PFSK-1 (cell line): ENCODE measurements around the gene OR6Q1.

ENCODE experiments used
- FOXP2 ChIP-seq: optimal IDR thresholded peaks from 2 replicates; pipeline ENCODE3; 2011; ENCODE audit warnings: borderline replicate concordance, control low read depth, inconsistent platforms; ENCODE audit not compliant: insufficient read depth; ENCODE audit errors: extremely low read length, extremely low read depth
- POLR2AphosphoS5 ChIP-seq: IDR thresholded peaks from 2 replicates; pipeline ENCODE4 v1.6.1; 2012; ENCODE audit warnings: low read depth, mild to moderate bottlenecking, control low read depth, low read length, moderate library complexity
- REST ChIP-seq, 2 experiments: IDR thresholded peaks; 2 replicates each; pipeline versions ENCODE4 v1.6.1 to v1.8.0; 2011 to 2012; ENCODE audit warnings: low read depth in 2 of 2, low read length in 2 of 2, control low read depth in 1 of 2, inconsistent platforms in 1 of 2, mild to moderate bottlenecking in 1 of 2, moderate library complexity in 1 of 2; ENCODE audit not compliant: insufficient read depth in 1 of 2
- SIN3A ChIP-seq: IDR thresholded peaks from 2 replicates; pipeline ENCODE4 v1.6.1; 2012; ENCODE audit warnings: mild to moderate bottlenecking, low read length, moderate library complexity, borderline replicate concordance; ENCODE audit not compliant: insufficient read depth
- TAF1 ChIP-seq: IDR thresholded peaks from 2 replicates; pipeline ENCODE4 v1.6.1; 2012; ENCODE audit warnings: low read length, control low read depth, borderline replicate concordance; ENCODE audit not compliant: insufficient read depth

Gene OR6Q1

GRCh38 chr11:58003036-58003435 is 27.7 kb upstream of the OR6Q1 start:
- TF ChIP-seq TAF1 (no peak), POLR2AphosphoS5 (no peak), REST (IDR thresholded peaks at IDR 0.05; ENCODE audit: insufficient read depth in 1 of 2, low read depth in 2 of 2, low read length in 2 of 2) (no peak)

GRCh38 chr11:58003591-58003990 is 27.2 kb upstream of the OR6Q1 start:
- TF ChIP-seq TAF1 (no peak), FOXP2 (no peak), POLR2AphosphoS5 (no peak), REST (IDR thresholded peaks at IDR 0.05; ENCODE audit: insufficient read depth in 1 of 2, low read depth in 2 of 2, low read length in 2 of 2) (no peak)

GRCh38 chr11:58004664-58005063 is 26.1 kb upstream of the OR6Q1 start:
- TF ChIP-seq POLR2AphosphoS5 (no peak), FOXP2 (no peak), TAF1 (no peak), REST (IDR thresholded peaks at IDR 0.05; ENCODE audit: insufficient read depth in 1 of 2, low read depth in 2 of 2, low read length in 2 of 2) (no peak), SIN3A (no peak)

- no peak for TF ChIP-seq FOXP2
Observed at GRCh38 chr11:58006940-58007339, 23.8 kb upstream of the OR6Q1 start.

GRCh38 chr11:58011771-58012170 is 19.0 kb upstream of the OR6Q1 start:
- TF ChIP-seq POLR2AphosphoS5 (no peak), FOXP2 (no peak), TAF1 (no peak), SIN3A (no peak), REST (IDR thresholded peaks at IDR 0.05; ENCODE audit: insufficient read depth in 1 of 2, low read depth in 2 of 2, low read length in 2 of 2) (no peak)

GRCh38 chr11:58023435-58023931 is 7.3 kb upstream of the OR6Q1 start, which contains the start of gene OR9Q1:
Gene OR9Q1 (plus strand): TSS chr11:58023881. CDS start chr11:58179445, 155,564 bp downstream.
- TF ChIP-seq REST (IDR thresholded peaks at IDR 0.05; ENCODE audit: insufficient read depth in 1 of 2, low read depth in 2 of 2, low read length in 2 of 2) (no peak), SIN3A (no peak), TAF1 (no peak), FOXP2 (no peak), POLR2AphosphoS5 (no peak)
